H9 (cell line): ENCODE results near the gene NUDT21. TPM values are rescaled to one million over a fixed set of nuclear protein-coding genes. Genes with fewer than 3 reads are reported as not detected.

Experiments used
- DNase-seq: peaks from one replicate; pipeline ENCODE4 v3.0.0-alpha.2; 2017
- H2AFZ ChIP-seq: one replicate; pipeline ENCODE4 v1.6.1; 2013; ENCODE audit warnings: mild to moderate bottlenecking, low read length, control low read depth, moderate library complexity
- H2AK5ac ChIP-seq: 2 replicates; pipeline ENCODE4 v1.6.1; 2013; ENCODE audit warnings: low read length, control low read depth, mixed read lengths; ENCODE audit not compliant: insufficient read length
- H2BK120ac ChIP-seq: one replicate; pipeline ENCODE4 v1.6.1; 2013; ENCODE audit warnings: low read depth, mild to moderate bottlenecking, low read length, control low read depth, inconsistent platforms; ENCODE audit not compliant: poor library complexity, severe bottlenecking
- H2BK12ac ChIP-seq: 2 replicates; pipeline ENCODE4 v1.6.1; 2013; ENCODE audit warnings: low read length, control low read depth, mixed read lengths, low read depth; ENCODE audit not compliant: insufficient read length
- H2BK15ac ChIP-seq: 2 replicates; pipeline ENCODE4 v1.6.1; 2013; ENCODE audit warnings: low read depth, low read length, control low read depth
- H2BK20ac ChIP-seq: one replicate; pipeline ENCODE4 v1.6.1; 2013; ENCODE audit warnings: low read depth, mild to moderate bottlenecking, low read length, control low read depth, inconsistent platforms; ENCODE audit not compliant: poor library complexity, severe bottlenecking
- H2BK5ac ChIP-seq: 2 replicates; pipeline ENCODE4 v1.6.1; 2013; ENCODE audit warnings: low read length, control low read depth, mixed read lengths; ENCODE audit not compliant: insufficient read length
- H3K14ac ChIP-seq: 2 replicates; pipeline ENCODE4 v1.6.1; 2013; ENCODE audit warnings: low read length, control low read depth; ENCODE audit not compliant: insufficient read depth
- H3K18ac ChIP-seq: 2 replicates; pipeline ENCODE4 v1.6.1; 2013; ENCODE audit warnings: low read depth, mild to moderate bottlenecking, mixed read lengths, low read length, control low read depth; ENCODE audit not compliant: insufficient read length
- H3K23ac ChIP-seq: 2 replicates; pipeline ENCODE4 v1.6.1; 2013; ENCODE audit warnings: low read length, control low read depth, mixed read lengths, low read depth; ENCODE audit not compliant: insufficient read length
- H3K23me2 ChIP-seq: 2 replicates; pipeline ENCODE4 v1.6.1; 2013; ENCODE audit warnings: low read depth, mild to moderate bottlenecking, mixed read lengths, low read length, control low read depth; ENCODE audit not compliant: insufficient read length, poor library complexity, severe bottlenecking
- H3K27ac ChIP-seq: 2 replicates; pipeline ENCODE4 v1.5.1; 2013; ENCODE audit warnings: low read length, control low read depth, mixed read lengths, low read depth; ENCODE audit not compliant: insufficient read length
- H3K27me3 ChIP-seq: 2 replicates; pipeline ENCODE4 v1.6.1; 2013; ENCODE audit warnings: low read length, control low read depth, inconsistent platforms; ENCODE audit not compliant: insufficient read depth
- H3K4ac ChIP-seq: 2 replicates; pipeline ENCODE4 v1.6.1; 2013; ENCODE audit warnings: low read depth, mild to moderate bottlenecking, control low read depth, inconsistent platforms, low read length, moderate library complexity
- H3K4me1 ChIP-seq: 2 replicates; pipeline ENCODE4 v1.6.1; 2013; ENCODE audit warnings: low read length, control low read depth, inconsistent platforms; ENCODE audit not compliant: insufficient read depth
- H3K4me2 ChIP-seq: 2 replicates; pipeline ENCODE4 v1.6.1; 2013; ENCODE audit warnings: low read length, control low read depth, mixed read lengths; ENCODE audit not compliant: insufficient read length, insufficient read depth
- H3K56ac ChIP-seq: 2 replicates; pipeline ENCODE4 v1.6.1; 2013; ENCODE audit warnings: low read depth, mild to moderate bottlenecking, mixed read lengths, low read length, control low read depth; ENCODE audit not compliant: insufficient read length
- H3K79me1 ChIP-seq: 2 replicates; pipeline ENCODE4 v1.6.1; 2013; ENCODE audit warnings: low read depth, mild to moderate bottlenecking, moderate library complexity, low read length, control low read depth, inconsistent platforms; ENCODE audit not compliant: insufficient read depth, poor library complexity, severe bottlenecking
- H3K79me2 ChIP-seq: 2 replicates; pipeline ENCODE4 v1.6.1; 2013; ENCODE audit warnings: low read length, control low read depth, inconsistent platforms; ENCODE audit not compliant: insufficient read depth
- H3K9ac ChIP-seq: 2 replicates; pipeline ENCODE4 v1.6.1; 2013; ENCODE audit warnings: low read length, control low read depth, mixed read lengths; ENCODE audit not compliant: insufficient read length; ENCODE audit errors: extremely low read depth
- H3K9me3 ChIP-seq: one replicate; pipeline ENCODE4 v1.6.1; 2013; ENCODE audit warnings: low read depth, low read length, inconsistent platforms; ENCODE audit not compliant: control insufficient read depth
- H3T11ph ChIP-seq: one replicate; pipeline ENCODE4 v1.6.1; 2013; ENCODE audit warnings: mild to moderate bottlenecking, low read length, control low read depth, inconsistent platforms
- H4K20me1 ChIP-seq: one replicate; pipeline ENCODE4 v1.6.1; 2013; ENCODE audit not compliant: control insufficient read depth, insufficient read length, insufficient read depth
- H4K5ac ChIP-seq: 2 replicates; pipeline ENCODE4 v1.6.1; 2013; ENCODE audit warnings: low read depth, mild to moderate bottlenecking, mixed read lengths, low read length, control low read depth; ENCODE audit not compliant: insufficient read length
- H4K8ac ChIP-seq: replicated peaks from 2 replicates; pipeline ENCODE4 v1.6.1; 2013; ENCODE audit warnings: low read length, control low read depth, mixed read lengths, low read depth; ENCODE audit not compliant: insufficient read length
- H4K91ac ChIP-seq: 2 replicates; pipeline ENCODE4 v1.6.1; 2013; ENCODE audit warnings: low read depth, mild to moderate bottlenecking, moderate library complexity, mixed read lengths, low read length, control low read depth; ENCODE audit not compliant: insufficient read length
- H3K27ac Mint-ChIP-seq, 3 experiments: 2 replicates in 2 of 3; 3 replicates in 1 of 3; pipeline ENCODE4 v1.8.0; 2020 to 2021; ENCODE audit warnings: mixed read lengths in 3 of 3, mild to moderate bottlenecking in 1 of 3, moderate library complexity in 1 of 3
- H3K27me3 Mint-ChIP-seq: 2 replicates; pipeline ENCODE4 v1.8.0; 2021; ENCODE audit warnings: low read depth, mild to moderate bottlenecking, moderate library complexity, mixed read lengths
- H3K36me3 Mint-ChIP-seq, 3 experiments: 2 replicates in 2 of 3; 3 replicates in 1 of 3; pipeline ENCODE4 v1.8.0; 2020 to 2021; ENCODE audit warnings: low read depth in 3 of 3, mixed read lengths in 3 of 3; ENCODE audit not compliant: insufficient read depth in 1 of 3
- H3K4me1 Mint-ChIP-seq, 2 experiments: 2 replicates each; pipeline ENCODE4 v1.8.0; 2020; ENCODE audit warnings: mixed read lengths in 2 of 2
- H3K4me3 Mint-ChIP-seq, 2 experiments: 2 replicates in 1 of 2; 3 replicates in 1 of 2; pipeline ENCODE4 v1.8.0; 2020 to 2021; ENCODE audit warnings: mild to moderate bottlenecking in 2 of 2, mixed read lengths in 2 of 2, moderate library complexity in 1 of 2
- H3K9me3 Mint-ChIP-seq, 2 experiments: 2 replicates in 1 of 2; 3 replicates in 1 of 2; pipeline ENCODE4 v1.8.0; 2020; ENCODE audit warnings: mild to moderate bottlenecking in 2 of 2, mixed read lengths in 2 of 2, moderate library complexity in 1 of 2
- CTCF ChIP-seq: fragments of 200-600 bp; sonication (generic); conservative IDR thresholded peaks from 3 replicates; pipeline ENCODE4 v1.8.0; 2021; ENCODE audit warnings: antibody characterized with exemption, mild to moderate bottlenecking
- WGBS: extraction: QIAGEN DNeasy Blood & Tissue Kit; methylation state at CpG from one replicate; pipeline ENCODE4 v1.1.7; 2013; ENCODE audit warnings: missing lambda C conversion rate, low lambda C conversion rate, mixed read lengths; ENCODE audit not compliant: insufficient read length; ENCODE audit errors: extremely low coverage; 5-methylcytosine and 5-hydroxymethylcytosine counted together
- total RNA-seq: library from RNA; stranded (reverse); gene quantifications from 2 replicates; pipeline ENCODE4 v1.2.1, GENCODE V29; 2021

Gene NUDT21
- total RNA-seq, 1 experiment from 2014 or later: 276 TPM

- Histone ChIP-seq H4K91ac (no peak overlapping the region), H2BK20ac (no peak overlapping the region), H4K5ac (no peak overlapping the region), H2BK120ac (no peak overlapping the region), H3K23ac (no peak overlapping the region), H3K9me3 (no peaks in the 10 kb centered on the region), H2BK15ac (no peak overlapping the region), H3K4me1 (peaks cover 3% of the 10 kb centered on the region; the same call in 1 of the 2 replicates), H3K4me2 (no peak overlapping the region), H3K56ac (no peak overlapping the region), H3K79me1 (peaks cover 3% of the 10 kb centered on the region), H2AK5ac (no peak overlapping the region), H2BK5ac (no peak overlapping the region), H2BK12ac (no peak overlapping the region), H3K23me2 (peaks cover 7% of the 10 kb centered on the region), H3K14ac (no peak overlapping the region), H3K4ac (no peak overlapping the region), H3K9ac (no peak overlapping the region), H4K8ac (no peak overlapping the region), H3K79me2 (peaks cover 2% of the 10 kb centered on the region; the same call in 1 of the 2 replicates), H3K27ac (no peak overlapping the region), H4K20me1 (no peaks in the 10 kb centered on the region), H3T11ph (no peak overlapping the region), H3K27me3 (no peaks in the 10 kb centered on the region; the same call in 1 of the 2 replicates), H3K18ac (no peak overlapping the region), H2AFZ (no peak overlapping the region)
- H3K9me3 Mint-ChIP-seq: no peaks in the 10 kb centered on the region
- no peak overlapping the region for H3K4me3 Mint-ChIP-seq
- H3K4me1 Mint-ChIP-seq: peaks cover 17 to 18% of the 10 kb centered on the region in 2 experiments
- H3K27ac Mint-ChIP-seq: no peak overlapping the region
- DNase-seq: no peak
- no peak for TF ChIP-seq CTCF
- no CpG with 5 or more reads among the region's 1 CpG for WGBS
- H3K36me3 Mint-ChIP-seq: peaks cover 4 to 23% (median 21%) of the 10 kb centered on the region in 3 experiments; a peak in 6 of 7 replicates
- peaks cover 15% of the 10 kb centered on the region for H3K27me3 Mint-ChIP-seq
Measured at GRCh38 chr16:56428091-56428490, 23.0 kb downstream of the NUDT21 start.
